ENCODE data around the gene FAM98B.

The FAM98B gene

DNA sequence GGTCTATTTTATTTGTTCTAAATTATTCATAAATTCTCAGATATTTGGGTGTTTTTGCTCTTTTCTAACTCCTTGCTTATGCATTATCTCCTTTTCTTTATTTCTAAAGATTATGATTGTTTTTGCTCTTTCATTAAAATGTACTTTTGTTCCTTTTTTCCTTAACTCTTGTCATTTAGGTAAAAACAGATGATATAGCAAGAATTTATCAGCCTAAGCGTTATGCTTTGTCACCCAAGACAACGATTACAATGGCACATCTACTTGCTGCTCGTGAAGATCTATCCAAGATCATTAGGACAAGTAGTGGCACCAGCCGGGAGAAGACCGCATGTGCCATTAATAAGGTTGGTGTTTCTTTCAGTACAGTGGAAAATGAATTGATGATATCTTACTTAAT lies 27.2 kb downstream of the FAM98B start:
- TF ChIP-seq, protein P1, sequence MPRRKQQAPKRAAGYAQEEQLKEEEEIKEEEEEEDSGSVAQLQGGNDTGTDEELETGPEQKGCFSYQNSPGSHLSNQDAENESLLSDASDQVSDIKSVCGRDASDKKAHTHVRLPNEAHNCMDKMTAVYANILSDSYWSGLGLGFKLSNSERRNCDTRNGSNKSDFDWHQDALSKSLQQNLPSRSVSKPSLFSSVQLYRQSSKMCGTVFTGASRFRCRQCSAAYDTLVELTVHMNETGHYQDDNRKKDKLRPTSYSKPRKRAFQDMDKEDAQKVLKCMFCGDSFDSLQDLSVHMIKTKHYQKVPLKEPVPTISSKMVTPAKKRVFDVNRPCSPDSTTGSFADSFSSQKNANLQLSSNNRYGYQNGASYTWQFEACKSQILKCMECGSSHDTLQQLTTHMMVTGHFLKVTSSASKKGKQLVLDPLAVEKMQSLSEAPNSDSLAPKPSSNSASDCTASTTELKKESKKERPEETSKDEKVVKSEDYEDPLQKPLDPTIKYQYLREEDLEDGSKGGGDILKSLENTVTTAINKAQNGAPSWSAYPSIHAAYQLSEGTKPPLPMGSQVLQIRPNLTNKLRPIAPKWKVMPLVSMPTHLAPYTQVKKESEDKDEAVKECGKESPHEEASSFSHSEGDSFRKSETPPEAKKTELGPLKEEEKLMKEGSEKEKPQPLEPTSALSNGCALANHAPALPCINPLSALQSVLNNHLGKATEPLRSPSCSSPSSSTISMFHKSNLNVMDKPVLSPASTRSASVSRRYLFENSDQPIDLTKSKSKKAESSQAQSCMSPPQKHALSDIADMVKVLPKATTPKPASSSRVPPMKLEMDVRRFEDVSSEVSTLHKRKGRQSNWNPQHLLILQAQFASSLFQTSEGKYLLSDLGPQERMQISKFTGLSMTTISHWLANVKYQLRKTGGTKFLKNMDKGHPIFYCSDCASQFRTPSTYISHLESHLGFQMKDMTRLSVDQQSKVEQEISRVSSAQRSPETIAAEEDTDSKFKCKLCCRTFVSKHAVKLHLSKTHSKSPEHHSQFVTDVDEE (CRISPR knock-in tag; IDR thresholded peaks at IDR 0.05), result no peak
- TF ChIP-seq PPARA (CRISPR knock-in tag; IDR thresholded peaks at IDR 0.05; ENCODE audit: borderline replicate concordance) (no peak), RARB (CRISPR knock-in tag; IDR thresholded peaks at IDR 0.05) (no peak), ZFP3 (CRISPR knock-in tag; IDR thresholded peaks at IDR 0.05) (no peak), ARNTL (CRISPR knock-in tag; IDR thresholded peaks at IDR 0.05; ENCODE audit: borderline replicate concordance, low read depth) (no peak), BACH2 (CRISPR knock-in tag; IDR thresholded peaks at IDR 0.05; ENCODE audit: borderline replicate concordance) (no peak), CSDC2 (CRISPR knock-in tag; IDR thresholded peaks at IDR 0.05) (no peak), ZNF70 (CRISPR knock-in tag; IDR thresholded peaks at IDR 0.05) (no peak), SNAI2 (CRISPR knock-in tag; IDR thresholded peaks at IDR 0.05) (no peak), ZNF8 (CRISPR knock-in tag; IDR thresholded peaks at IDR 0.05) (no peak), OSR1 (CRISPR knock-in tag; IDR thresholded peaks at IDR 0.05) (no peak), GLIS3 (CRISPR knock-in tag; IDR thresholded peaks at IDR 0.05) (no peak), ZFP30 (CRISPR knock-in tag; IDR thresholded peaks at IDR 0.05) (no peak), ESRRG (CRISPR knock-in tag; IDR thresholded peaks at IDR 0.05) (no peak), TOX (CRISPR knock-in tag; IDR thresholded peaks at IDR 0.05; ENCODE audit: borderline replicate concordance) (no peak)
- TF ChIP-seq, protein P2, sequence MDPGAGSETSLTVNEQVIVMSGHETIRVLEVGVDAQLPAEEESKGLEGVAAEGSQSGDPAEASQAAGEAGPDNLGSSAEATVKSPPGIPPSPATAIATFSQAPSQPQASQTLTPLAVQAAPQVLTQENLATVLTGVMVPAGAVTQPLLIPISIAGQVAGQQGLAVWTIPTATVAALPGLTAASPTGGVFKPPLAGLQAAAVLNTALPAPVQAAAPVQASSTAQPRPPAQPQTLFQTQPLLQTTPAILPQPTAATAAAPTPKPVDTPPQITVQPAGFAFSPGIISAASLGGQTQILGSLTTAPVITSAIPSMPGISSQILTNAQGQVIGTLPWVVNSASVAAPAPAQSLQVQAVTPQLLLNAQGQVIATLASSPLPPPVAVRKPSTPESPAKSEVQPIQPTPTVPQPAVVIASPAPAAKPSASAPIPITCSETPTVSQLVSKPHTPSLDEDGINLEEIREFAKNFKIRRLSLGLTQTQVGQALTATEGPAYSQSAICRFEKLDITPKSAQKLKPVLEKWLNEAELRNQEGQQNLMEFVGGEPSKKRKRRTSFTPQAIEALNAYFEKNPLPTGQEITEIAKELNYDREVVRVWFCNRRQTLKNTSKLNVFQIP (CRISPR knock-in tag; IDR thresholded peaks at IDR 0.05; ENCODE audit: borderline replicate concordance, low read depth), result no peak
- TF ChIP-seq, protein P3, sequence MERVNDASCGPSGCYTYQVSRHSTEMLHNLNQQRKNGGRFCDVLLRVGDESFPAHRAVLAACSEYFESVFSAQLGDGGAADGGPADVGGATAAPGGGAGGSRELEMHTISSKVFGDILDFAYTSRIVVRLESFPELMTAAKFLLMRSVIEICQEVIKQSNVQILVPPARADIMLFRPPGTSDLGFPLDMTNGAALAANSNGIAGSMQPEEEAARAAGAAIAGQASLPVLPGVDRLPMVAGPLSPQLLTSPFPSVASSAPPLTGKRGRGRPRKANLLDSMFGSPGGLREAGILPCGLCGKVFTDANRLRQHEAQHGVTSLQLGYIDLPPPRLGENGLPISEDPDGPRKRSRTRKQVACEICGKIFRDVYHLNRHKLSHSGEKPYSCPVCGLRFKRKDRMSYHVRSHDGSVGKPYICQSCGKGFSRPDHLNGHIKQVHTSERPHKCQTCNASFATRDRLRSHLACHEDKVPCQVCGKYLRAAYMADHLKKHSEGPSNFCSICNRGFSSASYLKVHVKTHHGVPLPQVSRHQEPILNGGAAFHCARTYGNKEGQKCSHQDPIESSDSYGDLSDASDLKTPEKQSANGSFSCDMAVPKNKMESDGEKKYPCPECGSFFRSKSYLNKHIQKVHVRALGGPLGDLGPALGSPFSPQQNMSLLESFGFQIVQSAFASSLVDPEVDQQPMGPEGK (CRISPR knock-in tag; IDR thresholded peaks at IDR 0.05; ENCODE audit: borderline replicate concordance), result no peak
- TF ChIP-seq, protein P4, sequence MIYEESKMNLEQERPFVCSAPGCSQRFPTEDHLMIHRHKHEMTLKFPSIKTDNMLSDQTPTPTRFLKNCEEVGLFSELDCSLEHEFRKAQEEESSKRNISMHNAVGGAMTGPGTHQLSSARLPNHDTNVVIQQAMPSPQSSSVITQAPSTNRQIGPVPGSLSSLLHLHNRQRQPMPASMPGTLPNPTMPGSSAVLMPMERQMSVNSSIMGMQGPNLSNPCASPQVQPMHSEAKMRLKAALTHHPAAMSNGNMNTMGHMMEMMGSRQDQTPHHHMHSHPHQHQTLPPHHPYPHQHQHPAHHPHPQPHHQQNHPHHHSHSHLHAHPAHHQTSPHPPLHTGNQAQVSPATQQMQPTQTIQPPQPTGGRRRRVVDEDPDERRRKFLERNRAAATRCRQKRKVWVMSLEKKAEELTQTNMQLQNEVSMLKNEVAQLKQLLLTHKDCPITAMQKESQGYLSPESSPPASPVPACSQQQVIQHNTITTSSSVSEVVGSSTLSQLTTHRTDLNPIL (CRISPR knock-in tag; IDR thresholded peaks at IDR 0.05; ENCODE audit: low read depth), result no peak
- TF ChIP-seq, protein P5, sequence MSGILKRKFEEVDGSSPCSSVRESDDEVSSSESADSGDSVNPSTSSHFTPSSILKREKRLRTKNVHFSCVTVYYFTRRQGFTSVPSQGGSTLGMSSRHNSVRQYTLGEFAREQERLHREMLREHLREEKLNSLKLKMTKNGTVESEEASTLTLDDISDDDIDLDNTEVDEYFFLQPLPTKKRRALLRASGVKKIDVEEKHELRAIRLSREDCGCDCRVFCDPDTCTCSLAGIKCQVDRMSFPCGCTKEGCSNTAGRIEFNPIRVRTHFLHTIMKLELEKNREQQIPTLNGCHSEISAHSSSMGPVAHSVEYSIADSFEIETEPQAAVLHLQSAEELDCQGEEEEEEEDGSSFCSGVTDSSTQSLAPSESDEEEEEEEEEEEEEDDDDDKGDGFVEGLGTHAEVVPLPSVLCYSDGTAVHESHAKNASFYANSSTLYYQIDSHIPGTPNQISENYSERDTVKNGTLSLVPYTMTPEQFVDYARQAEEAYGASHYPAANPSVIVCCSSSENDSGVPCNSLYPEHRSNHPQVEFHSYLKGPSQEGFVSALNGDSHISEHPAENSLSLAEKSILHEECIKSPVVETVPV (CRISPR knock-in tag; IDR thresholded peaks at IDR 0.05), result no peak

DNA sequence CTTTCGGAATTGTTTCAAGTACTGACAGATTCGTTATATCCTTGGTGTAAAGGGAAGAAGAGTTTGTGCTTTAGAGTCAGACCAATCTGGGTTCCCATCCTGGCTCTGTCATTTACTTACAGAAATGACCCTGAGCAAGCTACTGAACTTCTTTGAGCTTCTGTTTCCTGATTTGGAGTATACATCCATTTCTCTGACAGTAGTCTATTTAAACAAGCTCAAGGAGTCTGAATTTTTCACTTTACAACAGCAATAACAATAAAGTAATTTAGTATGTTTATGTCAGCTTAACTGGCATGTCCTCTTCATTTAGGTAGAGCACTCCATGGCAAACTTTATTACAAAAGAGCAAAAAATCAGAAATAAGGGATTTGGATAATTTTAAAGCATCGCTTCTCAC lies 27.8 kb downstream of the FAM98B start:
- ATAC-seq, result no peak
- TF ChIP-seq ZC3H10 (CRISPR knock-in tag; IDR thresholded peaks at IDR 0.05), result no peak
- TF ChIP-seq RARB (CRISPR knock-in tag; IDR thresholded peaks at IDR 0.05), result no peak
- TF ChIP-seq, protein P3 (CRISPR knock-in tag; IDR thresholded peaks at IDR 0.05; ENCODE audit: borderline replicate concordance), result no peak
- TF ChIP-seq, protein P4 (CRISPR knock-in tag; IDR thresholded peaks at IDR 0.05; ENCODE audit: low read depth), result no peak
- no peak for TF ChIP-seq CSDC2 (CRISPR knock-in tag; IDR thresholded peaks at IDR 0.05)
- TF ChIP-seq PPARA (CRISPR knock-in tag; IDR thresholded peaks at IDR 0.05; ENCODE audit: borderline replicate concordance), result no peak
- no peak for TF ChIP-seq ZNF70 (CRISPR knock-in tag; IDR thresholded peaks at IDR 0.05)
- TF ChIP-seq SNAI2 (CRISPR knock-in tag; IDR thresholded peaks at IDR 0.05), result no peak
- TF ChIP-seq, protein P2 (CRISPR knock-in tag; IDR thresholded peaks at IDR 0.05; ENCODE audit: borderline replicate concordance, low read depth), result no peak
- TF ChIP-seq OSR1 (CRISPR knock-in tag; IDR thresholded peaks at IDR 0.05), result no peak
- no peak for TF ChIP-seq ISL1 (CRISPR knock-in tag; IDR thresholded peaks at IDR 0.05)
- TF ChIP-seq, protein P1 (CRISPR knock-in tag; IDR thresholded peaks at IDR 0.05), result no peak
- no peak for TF ChIP-seq GLIS3 (CRISPR knock-in tag; IDR thresholded peaks at IDR 0.05)
- no peak for TF ChIP-seq BACH2 (CRISPR knock-in tag; IDR thresholded peaks at IDR 0.05; ENCODE audit: borderline replicate concordance)

More for the DNA sequence above, 27.2 kb downstream of the FAM98B start:
- ATAC-seq, result no peak
